ENCODE measurements around the gene IFI6.

DNA sequence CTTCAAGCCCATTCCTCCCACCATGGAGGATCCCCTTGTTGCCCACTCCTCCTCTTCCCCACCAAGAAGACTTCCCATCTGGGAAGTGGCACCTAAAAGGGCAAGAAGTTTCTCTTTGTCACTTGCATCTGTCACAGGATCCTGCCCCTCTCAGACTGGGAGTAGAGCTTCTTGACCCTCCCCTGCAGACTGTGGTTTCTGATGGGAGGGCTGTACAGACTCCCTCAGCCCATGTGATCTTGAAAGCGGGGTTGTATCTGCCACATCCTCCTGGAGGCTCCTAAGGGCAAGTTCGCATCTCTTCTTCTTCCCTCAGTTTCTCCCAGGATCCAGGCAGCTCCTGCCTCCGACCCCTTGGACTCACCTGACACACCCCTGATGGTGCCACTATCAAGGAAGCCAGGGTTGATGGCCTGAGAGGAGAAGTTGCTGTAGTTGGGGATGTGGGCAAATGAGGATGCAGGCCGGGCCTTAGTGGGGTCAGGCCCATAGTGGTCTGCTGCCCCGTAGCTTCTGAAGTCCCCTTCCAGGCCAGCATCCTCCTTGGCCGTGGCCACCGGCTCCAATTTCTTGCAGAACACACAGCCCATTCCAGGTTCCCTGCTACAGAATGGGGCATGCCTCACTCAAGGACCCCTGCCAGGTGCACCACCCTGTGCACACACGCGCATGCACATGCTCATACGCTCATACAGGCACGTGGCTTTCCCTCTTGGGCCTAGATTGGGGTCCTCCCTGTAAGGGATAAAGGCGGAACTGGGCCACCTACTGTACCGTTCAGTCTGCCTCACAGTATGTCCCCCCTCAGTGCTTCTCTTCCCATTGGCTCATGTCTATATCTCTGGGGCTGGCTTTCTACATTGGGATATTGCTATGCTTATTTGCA, 48.4 kb downstream of the IFI6 start:
- TF ChIP-seq, protein P1, sequence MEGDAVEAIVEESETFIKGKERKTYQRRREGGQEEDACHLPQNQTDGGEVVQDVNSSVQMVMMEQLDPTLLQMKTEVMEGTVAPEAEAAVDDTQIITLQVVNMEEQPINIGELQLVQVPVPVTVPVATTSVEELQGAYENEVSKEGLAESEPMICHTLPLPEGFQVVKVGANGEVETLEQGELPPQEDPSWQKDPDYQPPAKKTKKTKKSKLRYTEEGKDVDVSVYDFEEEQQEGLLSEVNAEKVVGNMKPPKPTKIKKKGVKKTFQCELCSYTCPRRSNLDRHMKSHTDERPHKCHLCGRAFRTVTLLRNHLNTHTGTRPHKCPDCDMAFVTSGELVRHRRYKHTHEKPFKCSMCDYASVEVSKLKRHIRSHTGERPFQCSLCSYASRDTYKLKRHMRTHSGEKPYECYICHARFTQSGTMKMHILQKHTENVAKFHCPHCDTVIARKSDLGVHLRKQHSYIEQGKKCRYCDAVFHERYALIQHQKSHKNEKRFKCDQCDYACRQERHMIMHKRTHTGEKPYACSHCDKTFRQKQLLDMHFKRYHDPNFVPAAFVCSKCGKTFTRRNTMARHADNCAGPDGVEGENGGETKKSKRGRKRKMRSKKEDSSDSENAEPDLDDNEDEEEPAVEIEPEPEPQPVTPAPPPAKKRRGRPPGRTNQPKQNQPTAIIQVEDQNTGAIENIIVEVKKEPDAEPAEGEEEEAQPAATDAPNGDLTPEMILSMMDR (IDR thresholded peaks at IDR 0.05): no peak
- TF ChIP-seq POLR2AphosphoS5 (IDR thresholded peaks at IDR 0.05) (no peak), EP300 (IDR thresholded peaks at IDR 0.05; ENCODE audit: low read depth) (no peak), POLR2A (IDR thresholded peaks at IDR 0.05) (no peak)
